ENCODE data around the gene MIOS.

DNA sequence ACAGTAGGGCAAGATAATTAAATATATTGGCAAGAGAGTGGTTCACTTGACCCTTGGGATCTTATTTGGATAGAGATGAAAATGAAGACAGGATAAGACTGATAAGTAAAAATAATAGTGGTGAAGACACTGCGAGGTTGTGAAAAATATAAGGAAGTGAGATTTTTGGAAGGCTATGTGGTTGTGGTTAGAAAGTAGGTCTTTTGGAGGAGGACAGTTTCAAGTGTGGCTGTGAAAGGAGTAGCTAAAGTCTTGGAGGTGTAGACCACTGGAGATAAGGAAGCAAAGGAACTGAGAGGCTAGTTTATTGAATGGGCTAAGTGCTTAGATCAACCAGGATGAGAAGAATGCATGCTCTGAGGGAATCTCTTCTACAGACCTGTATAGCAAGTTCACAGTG, 11.2 kb downstream of the MIOS start:
- TF ChIP-seq, protein P1, sequence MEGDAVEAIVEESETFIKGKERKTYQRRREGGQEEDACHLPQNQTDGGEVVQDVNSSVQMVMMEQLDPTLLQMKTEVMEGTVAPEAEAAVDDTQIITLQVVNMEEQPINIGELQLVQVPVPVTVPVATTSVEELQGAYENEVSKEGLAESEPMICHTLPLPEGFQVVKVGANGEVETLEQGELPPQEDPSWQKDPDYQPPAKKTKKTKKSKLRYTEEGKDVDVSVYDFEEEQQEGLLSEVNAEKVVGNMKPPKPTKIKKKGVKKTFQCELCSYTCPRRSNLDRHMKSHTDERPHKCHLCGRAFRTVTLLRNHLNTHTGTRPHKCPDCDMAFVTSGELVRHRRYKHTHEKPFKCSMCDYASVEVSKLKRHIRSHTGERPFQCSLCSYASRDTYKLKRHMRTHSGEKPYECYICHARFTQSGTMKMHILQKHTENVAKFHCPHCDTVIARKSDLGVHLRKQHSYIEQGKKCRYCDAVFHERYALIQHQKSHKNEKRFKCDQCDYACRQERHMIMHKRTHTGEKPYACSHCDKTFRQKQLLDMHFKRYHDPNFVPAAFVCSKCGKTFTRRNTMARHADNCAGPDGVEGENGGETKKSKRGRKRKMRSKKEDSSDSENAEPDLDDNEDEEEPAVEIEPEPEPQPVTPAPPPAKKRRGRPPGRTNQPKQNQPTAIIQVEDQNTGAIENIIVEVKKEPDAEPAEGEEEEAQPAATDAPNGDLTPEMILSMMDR (IDR thresholded peaks at IDR 0.05; ENCODE audit: low read depth, low read length), result no peak
- no peak for TF ChIP-seq EZH2phosphoT487 (IDR thresholded peaks at IDR 0.05; ENCODE audit: low read depth)

Measured in OCI-LY3 (cell line).